Effector memory CD8-positive, alpha-beta T cell (primary cell): ENCODE results near the gene DNAAF8.
"Not testable (repeated sequence)": the region's sequence is repeated elsewhere in the genome, so short reads cannot be mapped to it uniquely, and the experiment has no call there.

ENCODE experiments used
- ATAC-seq: fragments of 150-1000 bp; cut with Tn5 transposase; replicated peaks from 2 replicates; pipeline ENCODE4 v1.10.0; 2021; ENCODE audit warnings: mild to moderate bottlenecking, moderate library complexity
- DNase-seq, 3 experiments: peaks; one replicate each; pipeline ENCODE4 v3.0.0; 2021
- H3K27ac Mint-ChIP-seq, 2 donors: one replicate each; pipeline ENCODE4 v1.8.0; 2022; ENCODE audit warnings: mild to moderate bottlenecking in 2 of 2, mixed read lengths in 2 of 2, moderate library complexity in 2 of 2
- H3K27me3 Mint-ChIP-seq, 2 donors: one replicate each; pipeline ENCODE4 v1.8.0; 2022; ENCODE audit warnings: mixed read lengths in 2 of 2
- H3K36me3 Mint-ChIP-seq: one replicate; pipeline ENCODE4 v1.8.0; 2022; ENCODE audit warnings: mild to moderate bottlenecking, moderate library complexity, mixed read lengths; ENCODE audit not compliant: insufficient read depth
- H3K4me1 Mint-ChIP-seq, 2 donors: one replicate each; pipeline ENCODE4 v1.8.0; 2022; ENCODE audit warnings: low read depth in 2 of 2, mixed read lengths in 2 of 2
- H3K4me3 Mint-ChIP-seq, 2 donors: one replicate each; pipeline ENCODE4 v1.8.0; 2022; ENCODE audit warnings: mild to moderate bottlenecking in 2 of 2, mixed read lengths in 2 of 2, moderate library complexity in 2 of 2
- H3K9me3 Mint-ChIP-seq, 2 donors: one replicate each; pipeline ENCODE4 v1.8.0; 2022; ENCODE audit warnings: mixed read lengths in 2 of 2

Gene DNAAF8

GRCh38 chr16:4723071-4723767 lies 11.1 kb upstream of the DNAAF8 start:
- Mint-ChIP-seq H3K4me3 (no peak overlapping the region), H3K36me3 (peaks cover 16% of the 10 kb centered on the region), H3K27me3 (no peaks in the 10 kb centered on the region), H3K9me3 (no peaks in the 10 kb centered on the region), H3K4me1 (no peaks in the 10 kb centered on the region), H3K27ac (no peak overlapping the region)
- no peak for ATAC-seq
- DNase-seq, result no peak

DNA sequence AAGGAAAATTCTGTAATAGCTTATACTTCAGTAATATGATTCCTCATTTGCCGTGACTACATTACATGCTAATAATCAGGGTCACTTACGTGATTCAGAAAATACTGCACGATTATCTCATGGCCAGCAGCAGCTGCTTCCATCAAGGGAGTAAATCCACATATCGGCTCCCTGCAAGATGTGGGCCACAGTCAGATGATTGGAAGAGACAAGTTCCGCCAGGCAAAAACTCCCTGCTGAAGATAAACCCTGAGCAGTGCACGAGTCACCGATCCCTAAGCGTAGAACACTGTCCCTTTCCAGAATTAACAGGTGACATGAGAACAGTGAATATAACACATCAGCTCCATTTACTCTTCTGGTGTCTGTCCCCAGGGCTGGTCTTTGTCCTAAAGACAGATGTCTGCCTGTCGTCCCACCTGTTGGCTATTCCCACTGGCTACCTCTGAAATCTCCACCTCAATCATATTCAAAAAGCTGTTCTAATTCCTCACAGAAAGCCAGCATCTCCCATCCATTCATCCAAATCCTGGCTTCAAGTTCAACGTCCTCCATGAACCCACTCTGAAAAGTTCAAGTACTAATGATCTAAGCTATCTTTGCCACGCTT lies 9.6 kb upstream of the DNAAF8 start:
- no peaks in the 10 kb centered on the region for H3K4me1 Mint-ChIP-seq
- H3K27me3 Mint-ChIP-seq, result no peaks in the 10 kb centered on the region
- no peaks in the 10 kb centered on the region for H3K9me3 Mint-ChIP-seq
- no peak overlapping the region for H3K27ac Mint-ChIP-seq
- ATAC-seq (no peak), DNase-seq (no peak)
- H3K36me3 Mint-ChIP-seq, result peaks cover 16% of the 10 kb centered on the region
- H3K4me3 Mint-ChIP-seq, result no peak overlapping the region

DNA sequence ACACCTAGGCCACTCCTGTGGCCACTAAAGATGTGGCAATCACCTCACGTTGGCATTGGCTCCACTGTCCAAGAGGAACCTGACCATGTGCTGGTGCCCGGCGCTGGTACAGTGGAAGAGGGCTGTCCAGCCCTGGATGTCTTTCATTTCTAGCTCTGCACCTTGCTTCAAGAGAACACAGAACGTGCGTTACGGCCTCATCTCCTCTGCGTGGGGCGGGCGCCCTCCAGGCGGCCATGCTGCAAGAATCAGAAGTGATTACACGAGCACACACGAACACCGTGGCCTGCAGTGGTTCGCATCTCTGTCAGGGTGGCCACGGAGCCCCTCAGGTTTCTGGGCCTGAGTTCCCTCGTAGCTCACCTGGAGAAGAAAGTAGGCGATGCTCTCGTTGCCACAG lies 7.7 kb upstream of the DNAAF8 start:
- peaks cover 16% of the 10 kb centered on the region for H3K36me3 Mint-ChIP-seq
- ATAC-seq, result no peak
- no peak overlapping the region for H3K27ac Mint-ChIP-seq
- DNase-seq, result no peak
- no peaks in the 10 kb centered on the region for H3K9me3 Mint-ChIP-seq
- no peaks in the 10 kb centered on the region for H3K27me3 Mint-ChIP-seq
- no peaks in the 10 kb centered on the region for H3K4me1 Mint-ChIP-seq
- H3K4me3 Mint-ChIP-seq, result no peak overlapping the region

- H3K27ac Mint-ChIP-seq, result no peak overlapping the region
- H3K27me3 Mint-ChIP-seq, result no peaks in the 10 kb centered on the region
- no peak for DNase-seq
- ATAC-seq, result no peak
- H3K4me3 Mint-ChIP-seq, result no peak overlapping the region
- no peaks in the 10 kb centered on the region for H3K9me3 Mint-ChIP-seq
- peaks cover 5 to 7% of the 10 kb centered on the region in 2 donors for H3K4me1 Mint-ChIP-seq
- no peaks in the 10 kb centered on the region for H3K36me3 Mint-ChIP-seq
Measured at GRCh38 chr16:4728676-4729075, 5.7 kb upstream of the DNAAF8 start.

DNA sequence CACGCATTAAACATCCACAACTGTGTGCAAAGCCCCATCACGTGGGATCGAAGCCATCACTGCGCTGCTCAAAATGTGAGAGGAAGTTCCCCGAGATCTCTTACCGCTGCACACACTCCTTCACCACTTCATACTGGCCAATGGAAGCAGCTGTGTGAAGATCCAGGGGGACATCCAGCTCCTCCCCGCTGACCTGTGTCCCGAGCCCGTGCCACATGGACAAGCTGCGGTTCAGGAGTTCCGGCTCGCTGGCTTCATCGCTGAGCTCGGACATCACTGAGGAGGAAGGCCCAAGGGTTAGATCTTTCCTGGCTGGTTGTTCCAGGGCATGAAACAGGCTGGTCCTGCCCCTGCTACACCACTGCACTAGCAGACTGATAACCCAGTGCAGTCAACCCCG lies 4.5 kb upstream of the DNAAF8 start:
- no peaks in the 10 kb centered on the region for H3K9me3 Mint-ChIP-seq
- DNase-seq (no peak), ATAC-seq (no peak)
- no peak overlapping the region for H3K4me3 Mint-ChIP-seq
- peaks cover 8 to 11% of the 10 kb centered on the region in 2 donors for H3K4me1 Mint-ChIP-seq
- no peak overlapping the region for H3K27ac Mint-ChIP-seq
- H3K27me3 Mint-ChIP-seq, result no peaks in the 10 kb centered on the region
- H3K36me3 Mint-ChIP-seq, result peaks cover 8% of the 10 kb centered on the region

DNA sequence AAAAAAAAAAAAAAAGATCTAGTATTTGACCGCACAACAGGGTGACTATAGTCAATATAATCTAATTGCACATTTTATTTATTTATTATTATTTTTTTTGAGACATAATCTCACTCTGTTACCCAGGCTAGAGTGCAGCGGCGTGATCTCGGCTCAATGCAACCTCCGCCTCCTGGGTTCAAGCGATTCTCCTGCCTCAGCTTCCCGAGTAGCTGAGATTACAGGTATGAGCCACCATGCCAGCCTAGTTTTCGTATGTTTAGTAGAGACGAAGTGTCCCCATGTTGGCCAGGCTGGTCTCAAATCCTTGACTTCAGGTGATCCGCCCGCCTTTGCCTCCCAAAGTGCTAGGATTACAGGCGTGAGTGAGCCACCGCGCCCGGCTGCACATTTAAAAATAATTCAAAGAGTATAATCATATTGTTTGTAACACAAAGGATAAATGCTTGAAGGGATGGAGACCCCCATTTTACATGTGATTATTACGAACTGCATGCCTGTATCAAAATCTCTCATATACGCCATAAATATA lies 1.1 kb upstream of the DNAAF8 start:
- Mint-ChIP-seq H3K9me3 (no peaks in the 10 kb centered on the region), H3K27ac (peak overlapping the region; percentile 62 to 92), H3K4me3 (peak overlapping the region; percentile 91 to 95), H3K36me3 (peaks cover 15% of the 10 kb centered on the region), H3K4me1 (peaks cover 16 to 17% of the 10 kb centered on the region in 2 donors), H3K27me3 (peaks cover 0 to 5% of the 10 kb centered on the region in 2 donors)
- DNase-seq (no peak), ATAC-seq (no peak)

DNA sequence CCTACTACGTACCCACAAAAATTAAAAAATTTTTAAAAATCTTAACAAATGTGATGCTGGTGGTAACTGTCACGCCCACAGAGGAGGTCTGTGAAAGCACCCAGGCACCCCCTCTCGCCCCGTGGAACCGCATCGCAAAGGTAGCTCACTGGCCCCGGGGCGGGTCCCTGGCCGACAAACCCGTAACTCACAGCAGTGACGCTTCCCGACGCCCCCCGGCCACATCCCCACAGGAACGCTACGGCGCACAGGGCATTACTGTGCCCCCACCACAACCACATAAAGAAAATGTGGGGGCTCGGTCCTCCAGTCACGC lies 632 bp upstream of the DNAAF8 start:
- ATAC-seq, result peak; percentile 5
- DNase-seq, result peak in 2 of 3 experiments; percentile 8 to 15
- H3K4me3 Mint-ChIP-seq, result peak overlapping the region; percentile 91 to 95
- peaks cover 16 to 17% of the 10 kb centered on the region in 2 donors for H3K4me1 Mint-ChIP-seq
- H3K36me3 Mint-ChIP-seq, result peaks cover 16% of the 10 kb centered on the region
- no peaks in the 10 kb centered on the region for H3K9me3 Mint-ChIP-seq
- H3K27me3 Mint-ChIP-seq, result peaks cover 0 to 8% of the 10 kb centered on the region in 2 donors
- peak overlapping the region; percentile 62 to 92 for H3K27ac Mint-ChIP-seq

GRCh38 chr16:4734730-4735535 lies 596 bp downstream of the DNAAF8 start:
- H3K27ac Mint-ChIP-seq, result peak overlapping the region; percentile 90 to 92
- H3K27me3 Mint-ChIP-seq, result peaks cover 0 to 8% of the 10 kb centered on the region in 2 donors
- H3K4me1 Mint-ChIP-seq, result peaks cover 16 to 17% of the 10 kb centered on the region in 2 donors
- DNase-seq (peak; percentile 93 to 96 (median 94)), ATAC-seq (peak; percentile 82)
- H3K4me3 Mint-ChIP-seq, result peak overlapping the region; percentile 91 to 95
- H3K9me3 Mint-ChIP-seq, result no peaks in the 10 kb centered on the region
- peaks cover 19% of the 10 kb centered on the region for H3K36me3 Mint-ChIP-seq

- Mint-ChIP-seq H3K4me3 (peak overlapping the region in 1 of 2 donors; percentile 31), H3K27ac (no peak overlapping the region), H3K36me3 (peaks cover 19% of the 10 kb centered on the region), H3K4me1 (peaks cover 16 to 17% of the 10 kb centered on the region in 2 donors), H3K9me3 (no peaks in the 10 kb centered on the region), H3K27me3 (peaks cover 0 to 8% of the 10 kb centered on the region in 2 donors)
- DNase-seq (no peak), ATAC-seq (no peak)
Measured at GRCh38 chr16:4736546-4736945, 2.2 kb downstream of the DNAAF8 start.

DNA sequence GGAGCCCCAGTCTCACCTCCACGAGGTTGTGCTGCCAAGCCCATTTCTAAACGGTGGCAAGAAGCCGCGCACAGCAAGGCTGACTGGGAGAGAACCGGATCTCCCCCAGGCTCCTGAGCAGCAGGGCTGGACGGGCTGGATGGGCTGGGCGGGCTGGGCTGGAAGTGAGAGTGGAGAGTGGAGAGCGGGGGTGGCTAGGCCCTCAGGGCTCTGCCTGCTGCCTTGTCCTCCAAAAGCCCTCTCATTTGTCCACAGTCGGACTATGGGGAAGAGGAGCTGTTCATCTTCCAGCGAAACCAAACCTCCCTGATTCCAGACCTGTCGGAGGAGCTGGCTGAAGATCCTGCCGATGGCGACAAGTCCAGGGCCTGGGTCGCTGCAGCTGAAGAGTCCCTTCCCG lies 3.2 kb downstream of the DNAAF8 start:
- Mint-ChIP-seq H3K9me3 (no peaks in the 10 kb centered on the region), H3K4me1 (peaks cover 16 to 17% of the 10 kb centered on the region in 2 donors), H3K27me3 (peaks cover 0 to 8% of the 10 kb centered on the region in 2 donors), H3K27ac (no peak overlapping the region), H3K36me3 (peaks cover 19% of the 10 kb centered on the region), H3K4me3 (no peak overlapping the region)
- ATAC-seq, result no peak
- no peak for DNase-seq

- not testable (repeated sequence) for H3K9me3 Mint-ChIP-seq, H3K27ac Mint-ChIP-seq, H3K4me3 Mint-ChIP-seq, ATAC-seq, DNase-seq
- Mint-ChIP-seq H3K36me3 (peaks cover 19% of the 10 kb centered on the region), H3K4me1 (peaks cover 13 to 15% of the 10 kb centered on the region in 2 donors), H3K27me3 (peaks cover 0 to 14% of the 10 kb centered on the region in 2 donors)
Measured at GRCh38 chr16:4738370-4738769, 4.0 kb downstream of the DNAAF8 start.

DNA sequence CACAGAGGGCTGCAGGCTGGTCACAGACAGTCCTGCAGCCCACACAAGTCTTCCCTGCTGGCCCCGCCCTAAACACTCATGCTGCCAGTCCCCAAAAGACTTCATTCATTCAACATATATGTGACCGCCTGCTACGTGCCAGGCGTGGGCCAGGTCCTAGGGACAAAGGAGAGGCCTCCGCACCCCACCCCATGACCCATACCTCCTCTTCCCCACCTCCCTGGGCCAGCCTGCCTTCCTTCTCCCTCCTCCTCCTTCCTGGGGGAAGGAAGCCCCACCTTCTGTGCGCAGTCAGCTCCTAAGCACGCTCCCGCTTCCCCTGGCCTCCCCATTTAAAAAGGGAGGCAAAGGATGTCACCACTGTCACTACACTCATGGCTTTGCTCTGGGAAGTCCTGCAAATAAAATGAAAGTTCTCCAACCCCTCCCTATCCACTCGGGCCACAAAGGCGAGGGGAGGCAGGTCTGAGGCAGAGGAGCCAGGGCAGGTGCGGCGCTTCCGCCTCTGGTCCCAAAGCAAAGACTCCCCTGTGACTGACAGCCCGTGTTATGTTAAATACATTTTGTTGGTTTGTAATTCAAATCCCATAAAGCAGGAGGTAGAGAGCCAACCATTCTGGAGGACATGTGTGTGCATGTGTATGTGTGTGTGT lies 9.0 kb downstream of the DNAAF8 start:
- ATAC-seq (no peak), DNase-seq (no peak)
- Mint-ChIP-seq H3K27ac (no peak overlapping the region), H3K4me3 (peak overlapping the region; percentile 55 to 71), H3K27me3 (peaks cover 0 to 11% of the 10 kb centered on the region in 2 donors), H3K4me1 (peaks cover 16 to 19% of the 10 kb centered on the region in 2 donors), H3K9me3 (no peaks in the 10 kb centered on the region), H3K36me3 (peaks cover 13% of the 10 kb centered on the region)
